Measurements from ENCODE around the gene CD96.
"Not testable (repeated sequence)": the region's sequence is repeated elsewhere in the genome, so short reads cannot be mapped to it uniquely, and the experiment has no call there.

CD96 gene

DNA sequence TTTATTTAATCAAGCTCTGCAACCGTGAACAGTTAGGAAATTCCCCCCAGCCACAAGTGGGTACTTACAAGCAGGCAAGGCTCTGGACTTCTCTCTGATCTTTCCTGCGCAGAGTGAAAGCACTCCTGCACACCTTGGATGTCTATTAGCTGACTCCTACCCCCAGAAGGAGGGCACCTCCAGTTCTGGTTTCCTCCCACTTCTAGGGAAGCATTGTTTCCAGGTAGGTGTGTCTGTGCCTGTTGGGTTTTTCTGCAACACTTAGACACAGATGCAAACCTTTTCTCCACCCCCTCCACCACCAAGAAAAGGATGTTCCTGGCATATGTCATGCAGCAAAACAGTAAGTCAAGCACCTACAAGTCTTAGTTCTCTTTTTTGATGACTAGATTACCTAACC is 53.2 kb downstream of the CD96 start, which contains the start of gene ZBED2:
ZBED2 (minus strand) TSS at position 115 of the 400 bp plus-strand sequence. CDS start 1,145 bp downstream, outside the sequence.
- no peak for DNase-seq

DNA sequence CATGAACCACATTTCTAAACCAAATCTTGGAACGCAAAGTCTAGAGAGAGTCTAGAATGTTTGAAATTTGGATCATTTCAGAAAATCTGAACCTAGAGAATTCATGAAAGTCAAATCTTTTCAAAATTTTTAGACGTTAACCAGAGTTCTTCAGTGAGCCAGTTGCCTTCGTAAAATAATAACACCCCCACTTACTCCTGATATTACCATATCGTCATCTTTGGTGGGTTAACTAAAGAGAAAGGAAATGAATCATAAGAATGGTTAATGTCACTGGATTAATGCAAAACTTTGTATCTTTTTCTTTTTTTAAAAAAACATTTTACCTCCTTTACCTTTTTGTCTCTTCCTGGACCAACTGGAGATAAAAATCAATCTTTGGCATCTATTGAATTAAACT is 54.3 kb downstream of the CD96 start:
- DNase-seq = no peak

DNA sequence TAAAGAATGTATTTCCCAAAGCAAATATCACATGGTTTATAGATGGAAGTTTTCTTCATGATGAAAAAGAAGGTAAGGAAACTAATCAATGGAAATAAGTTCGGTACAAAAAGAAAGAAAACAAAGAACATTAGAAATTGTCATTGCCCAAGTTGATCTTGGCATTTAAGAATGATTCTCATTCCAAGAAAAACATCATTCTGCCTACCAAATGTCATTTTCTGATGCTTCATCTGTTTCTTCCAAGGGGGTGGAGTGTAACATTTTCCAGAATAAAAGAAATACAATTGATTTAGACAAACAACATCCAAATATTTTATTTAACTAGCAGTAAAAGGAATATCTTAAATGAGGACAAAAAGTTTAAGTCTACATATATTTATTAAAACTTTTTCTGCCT is 56.1 kb downstream of the CD96 start:
- no peak for DNase-seq

DNA sequence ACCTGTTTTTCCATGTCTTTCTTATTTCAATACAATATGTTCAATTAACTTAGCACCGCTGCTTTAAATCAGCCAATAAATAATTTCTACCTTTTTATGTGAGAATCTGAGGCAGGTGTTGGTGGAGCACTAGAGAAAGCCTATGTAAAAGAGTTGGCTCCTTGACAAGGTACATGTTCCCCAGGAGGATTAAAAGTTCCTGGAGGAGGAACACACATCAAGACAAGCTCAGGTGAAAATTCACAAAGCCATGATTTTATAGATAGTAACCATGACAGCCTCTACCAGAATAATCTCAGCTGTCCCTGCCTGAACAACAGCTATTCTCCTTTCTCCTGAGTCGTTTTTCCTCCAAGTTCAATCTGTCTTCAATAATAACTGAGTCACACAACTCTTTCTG is 56.6 kb downstream of the CD96 start:
- DNase-seq = no peak

DNA sequence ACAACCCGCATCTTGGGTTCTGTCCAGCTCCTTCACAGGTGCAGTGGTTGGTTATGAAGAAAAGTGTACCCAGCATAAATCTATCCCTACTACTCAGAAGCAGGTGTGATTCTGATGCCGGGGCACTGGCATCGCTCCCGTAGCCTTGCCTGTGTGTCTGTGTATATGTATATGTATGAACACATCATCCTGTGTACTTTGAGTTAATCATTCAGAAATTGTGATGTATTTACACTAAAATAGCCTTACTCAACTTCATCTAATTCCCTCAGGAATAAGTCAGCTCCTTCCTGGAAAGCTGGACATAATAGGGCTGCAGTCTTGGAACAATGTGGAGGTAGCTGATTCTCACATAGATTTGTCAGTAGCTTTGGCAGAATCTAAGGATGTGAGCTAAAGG is 59.8 kb downstream of the CD96 start:
- no peak for DNase-seq

DNA sequence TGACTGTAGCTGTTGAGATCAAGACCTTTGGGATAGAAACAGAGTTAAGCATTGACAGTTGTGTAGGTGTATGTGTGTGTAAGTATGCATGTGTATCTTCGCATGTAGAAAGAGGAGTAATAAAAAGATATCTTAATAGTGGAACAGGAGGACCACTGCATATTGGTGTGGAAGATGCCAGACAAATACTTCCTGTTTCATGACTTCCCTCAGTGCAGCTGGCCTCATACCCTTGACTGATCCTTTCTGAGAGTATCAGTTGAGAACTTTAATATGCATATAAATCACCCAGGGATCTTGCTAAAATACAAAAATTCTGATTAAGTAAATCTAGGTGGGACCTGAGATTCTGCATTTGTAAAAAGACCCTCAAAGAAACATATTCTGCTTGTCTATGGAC is 61.7 kb downstream of the CD96 start:
- no peak for DNase-seq

DNA sequence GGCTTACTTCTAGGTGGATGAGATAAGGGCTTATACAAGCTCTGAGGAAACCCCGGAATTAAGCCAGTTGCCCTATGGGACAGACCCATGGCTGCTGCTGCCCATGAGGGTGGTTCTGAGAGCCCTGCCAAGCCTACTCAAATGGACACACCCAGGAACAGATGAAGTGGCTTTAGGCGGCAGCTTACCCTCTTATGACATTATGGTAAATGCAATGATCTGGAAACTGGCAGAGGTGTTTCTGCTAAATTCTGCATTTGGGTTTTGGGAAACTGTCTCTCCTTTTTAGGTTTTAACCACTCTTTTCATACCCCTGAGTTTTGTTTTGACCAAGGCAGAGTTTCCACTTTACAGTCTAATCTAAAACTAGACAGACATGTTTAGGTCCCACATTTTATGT is 62.1 kb downstream of the CD96 start:
- no peak for DNase-seq

DNA sequence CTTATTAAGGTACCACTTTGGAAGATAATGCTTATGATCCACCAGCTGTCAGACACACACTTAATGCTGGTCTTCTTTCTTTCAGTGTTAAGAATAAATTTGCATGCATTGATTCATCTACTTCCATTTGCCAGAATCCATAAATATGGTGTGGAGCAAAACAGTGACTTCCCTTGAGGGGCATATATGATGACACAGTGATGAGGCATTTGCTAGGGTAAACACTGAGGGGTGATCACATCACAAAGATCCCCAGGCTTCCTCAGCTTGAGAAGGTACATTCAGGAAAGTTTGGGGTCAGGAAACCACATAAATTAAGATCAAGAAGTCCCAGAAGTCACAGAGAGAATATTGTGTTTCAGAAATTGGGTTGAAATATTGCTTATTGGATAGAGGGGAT is 63.0 kb downstream of the CD96 start:
- no peak for DNase-seq

DNA sequence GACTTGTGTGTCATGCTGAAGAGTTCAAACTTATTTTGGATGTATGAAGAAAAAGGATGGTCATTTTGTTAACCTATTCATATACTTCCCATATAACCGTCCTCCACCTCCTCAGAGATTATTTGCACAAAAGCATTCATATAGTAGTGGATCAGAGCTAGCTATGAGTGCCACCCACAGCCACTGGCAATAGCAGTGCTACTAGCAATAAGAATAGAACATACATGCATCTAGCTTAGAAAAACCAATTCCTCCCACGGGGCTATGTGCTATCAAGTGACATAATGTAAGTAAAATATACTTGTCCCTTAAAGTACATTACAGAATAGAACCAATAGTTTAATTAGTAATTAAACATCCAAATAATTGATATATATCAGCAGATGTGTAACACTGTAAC is 63.5 kb downstream of the CD96 start:
- no peak for DNase-seq

DNA sequence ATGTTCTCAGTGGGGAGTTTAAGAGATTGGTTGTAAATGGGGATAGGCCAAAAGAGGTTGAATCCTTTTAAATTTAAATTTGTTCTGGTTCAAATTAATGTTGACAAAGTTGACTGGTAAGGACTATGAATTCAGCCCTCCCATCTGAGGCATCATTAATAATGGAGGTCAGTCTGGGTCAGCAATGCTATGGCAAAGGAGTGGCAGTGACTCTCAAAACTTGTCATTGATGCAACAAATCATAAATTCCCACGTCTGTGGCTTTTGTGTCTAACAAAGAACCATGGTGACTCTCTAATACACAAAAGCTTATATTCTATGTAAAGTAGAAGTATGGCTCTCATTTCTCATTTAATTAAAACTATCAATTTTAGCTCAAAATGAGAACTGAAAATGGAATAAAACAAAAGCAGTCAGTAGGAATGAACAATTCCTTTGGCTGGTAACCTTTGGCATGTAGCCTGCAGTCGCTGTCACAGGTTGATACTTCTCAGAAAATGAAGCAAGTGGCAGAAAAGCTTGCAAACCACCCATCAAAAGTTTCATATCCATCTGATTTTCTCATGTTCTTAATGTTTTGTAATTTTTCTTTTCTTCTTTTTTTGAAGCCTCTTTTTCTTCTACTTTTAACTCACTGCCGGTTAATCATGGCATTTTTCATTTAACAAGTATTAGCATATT is 65.4 kb downstream of the CD96 start:
- DNase-seq = no peak

DNA sequence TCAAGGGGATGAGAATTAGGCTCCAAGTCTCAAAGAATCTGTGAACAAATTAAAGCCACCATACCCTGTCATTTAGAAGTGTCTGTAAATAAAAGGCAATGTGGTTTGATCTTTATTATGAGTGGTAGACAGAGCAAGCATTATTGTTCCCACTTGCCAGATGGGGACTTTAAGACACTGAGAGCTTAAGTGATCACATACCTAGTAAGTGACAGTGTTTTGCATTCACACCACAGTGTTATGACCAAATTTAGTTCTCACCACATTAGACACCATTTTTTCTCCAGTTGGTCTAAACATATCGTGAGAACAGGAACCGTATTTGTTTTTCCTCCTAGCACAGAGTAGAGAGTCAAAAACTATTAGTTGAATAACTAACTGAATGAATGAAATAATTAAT is 66.4 kb downstream of the CD96 start:
- DNase-seq = no peak

DNA sequence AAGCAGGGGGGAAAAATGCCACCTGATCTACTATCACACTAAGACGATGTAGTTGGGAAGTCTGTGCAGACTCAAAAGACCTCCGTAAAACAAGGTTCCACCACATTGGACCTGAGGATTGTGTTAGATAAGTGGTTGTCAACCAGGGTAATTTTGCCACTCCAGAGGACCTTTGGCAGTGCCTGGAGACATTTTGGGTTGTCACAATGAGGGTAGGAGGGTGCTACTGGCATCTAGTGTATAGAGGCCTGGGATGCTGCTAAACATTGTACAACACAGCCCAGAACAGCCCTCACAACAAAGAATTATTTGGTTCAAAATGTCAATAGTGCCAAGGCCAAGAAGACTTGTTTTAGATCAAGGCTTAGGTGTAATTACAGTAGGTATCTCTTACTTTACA is 67.7 kb downstream of the CD96 start:
- no peak for DNase-seq

DNA sequence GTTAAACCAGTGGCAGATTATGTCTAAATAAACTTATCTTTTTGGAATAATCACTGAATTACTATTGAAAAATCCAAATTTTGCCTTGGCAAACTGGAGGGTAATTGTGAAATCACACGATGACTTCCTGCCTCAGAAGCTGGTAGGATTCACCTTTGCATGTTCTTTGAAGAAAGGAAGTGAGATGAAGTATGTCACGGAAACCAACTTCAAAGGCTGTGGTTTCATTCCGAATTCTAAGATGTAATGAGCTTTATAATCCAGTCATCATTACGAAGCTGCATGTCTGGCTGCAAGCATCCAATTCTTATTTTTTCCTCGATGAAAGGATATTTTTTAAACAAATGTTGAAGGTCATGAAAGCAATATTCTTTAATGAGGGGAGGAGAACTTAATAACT is 68.2 kb downstream of the CD96 start:
- DNase-seq = no peak

DNA sequence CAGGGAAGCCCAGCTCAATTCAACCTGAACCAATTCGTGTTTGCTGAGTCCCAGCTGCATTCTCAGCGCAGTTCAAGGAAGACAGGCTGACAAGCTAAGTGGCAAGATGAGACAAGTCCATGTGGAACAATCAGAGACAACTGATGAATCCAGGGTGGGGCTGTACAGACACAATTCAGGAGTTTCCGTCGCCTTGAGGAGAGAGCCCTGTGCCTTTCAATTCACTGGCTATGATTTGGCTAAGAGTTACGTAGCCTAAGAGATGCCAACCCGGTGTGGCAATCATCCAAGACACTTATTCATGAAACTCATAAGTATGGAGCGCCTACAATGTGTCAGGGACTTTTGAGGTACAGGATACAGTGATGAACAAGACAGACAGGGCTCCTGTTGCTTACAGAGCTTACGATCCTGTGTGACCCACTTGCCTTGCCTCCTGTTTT is 68.6 kb downstream of the CD96 start:
- DNase-seq = no peak

DNA sequence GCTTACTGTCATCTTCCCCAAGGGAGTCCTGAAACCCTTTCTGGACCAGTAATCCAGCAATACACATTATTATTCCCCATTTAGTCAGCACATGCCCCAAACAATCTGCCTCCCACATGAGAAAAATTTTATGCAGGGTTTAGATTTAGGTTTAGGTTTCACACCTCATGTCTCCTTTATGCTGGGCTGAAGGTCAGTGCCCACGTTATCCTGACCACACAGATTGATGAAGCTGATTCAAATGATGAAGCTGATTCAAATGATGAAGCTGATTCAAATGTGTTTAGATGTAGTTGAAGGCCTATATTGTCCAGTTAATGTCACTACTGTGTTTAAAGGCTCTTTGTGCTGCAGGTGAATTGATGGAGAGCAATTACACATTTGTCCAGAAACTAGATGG is 71.3 kb downstream of the CD96 start:
- DNase-seq = no peak

DNA sequence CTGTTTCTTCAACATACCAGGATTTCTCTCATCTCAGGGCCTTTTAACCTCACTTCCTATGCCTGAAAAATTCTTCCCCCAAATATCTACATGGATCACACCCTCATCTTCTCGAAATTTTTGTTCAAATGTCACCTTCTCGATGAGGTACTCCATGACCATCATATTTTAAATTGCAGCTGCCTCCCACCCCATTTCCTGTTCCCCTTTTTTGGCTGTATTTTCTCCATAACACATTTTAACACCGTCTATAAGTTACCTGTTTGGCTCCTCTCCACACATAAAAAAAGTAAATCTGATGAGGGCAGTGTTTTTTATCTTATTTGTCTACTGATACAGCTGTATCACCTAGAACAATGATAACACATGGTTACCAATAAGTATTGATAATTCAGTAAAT is 73.9 kb downstream of the CD96 start:
- DNase-seq = no peak

DNA sequence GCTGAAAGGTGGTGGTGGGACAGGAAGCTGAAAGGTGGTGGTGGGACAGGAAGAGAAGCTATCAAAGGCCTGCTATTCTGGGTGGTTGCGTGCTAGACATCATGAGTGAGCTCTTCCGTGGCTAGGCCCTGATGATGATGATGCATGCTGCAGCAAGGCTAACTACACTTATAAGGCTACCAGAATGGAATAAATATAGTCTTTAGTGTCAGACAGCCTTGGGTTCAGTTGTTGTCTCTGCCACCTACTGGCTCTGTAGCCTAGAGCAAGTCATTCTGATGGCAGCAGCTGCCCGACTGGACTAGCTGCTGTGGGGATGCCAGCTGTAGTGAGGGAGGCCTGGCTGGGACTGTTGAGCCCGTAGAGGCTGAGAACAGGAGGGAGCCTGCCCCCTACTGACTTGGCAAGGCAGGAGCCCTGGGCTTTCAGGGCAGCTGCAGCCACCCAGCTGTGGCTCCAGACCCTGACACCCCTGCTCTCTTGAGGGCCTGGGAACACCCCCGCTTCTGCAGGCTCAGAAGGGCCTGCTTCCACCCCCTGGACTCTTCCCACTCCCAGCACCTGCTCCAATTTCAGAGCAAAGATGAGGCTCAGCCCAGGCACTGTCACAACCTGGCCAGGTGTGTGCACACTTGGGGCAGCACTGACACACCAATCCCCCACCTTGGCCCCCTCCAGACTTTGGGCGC is 74.6 kb downstream of the CD96 start:
- no peak for DNase-seq

DNA sequence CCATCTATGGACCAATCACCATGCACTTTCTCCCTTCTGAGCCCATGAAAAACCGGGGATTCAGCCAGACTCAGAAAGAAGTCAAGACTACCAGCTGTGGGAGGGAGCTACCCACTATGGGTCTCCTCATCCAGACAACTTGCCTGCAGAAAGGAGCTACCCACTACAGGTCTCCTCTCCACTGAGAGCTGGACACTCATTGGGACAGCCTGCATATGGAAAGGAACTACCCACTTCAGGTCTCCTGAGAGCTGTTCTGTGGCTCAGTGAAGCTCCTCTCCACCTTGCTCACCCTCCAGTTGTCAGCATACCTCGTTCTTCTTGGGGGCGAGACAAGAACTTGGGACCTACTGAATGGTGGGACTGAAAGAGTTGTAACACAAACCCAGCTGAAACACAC is 75.4 kb downstream of the CD96 start:
- no peak for DNase-seq

DNA sequence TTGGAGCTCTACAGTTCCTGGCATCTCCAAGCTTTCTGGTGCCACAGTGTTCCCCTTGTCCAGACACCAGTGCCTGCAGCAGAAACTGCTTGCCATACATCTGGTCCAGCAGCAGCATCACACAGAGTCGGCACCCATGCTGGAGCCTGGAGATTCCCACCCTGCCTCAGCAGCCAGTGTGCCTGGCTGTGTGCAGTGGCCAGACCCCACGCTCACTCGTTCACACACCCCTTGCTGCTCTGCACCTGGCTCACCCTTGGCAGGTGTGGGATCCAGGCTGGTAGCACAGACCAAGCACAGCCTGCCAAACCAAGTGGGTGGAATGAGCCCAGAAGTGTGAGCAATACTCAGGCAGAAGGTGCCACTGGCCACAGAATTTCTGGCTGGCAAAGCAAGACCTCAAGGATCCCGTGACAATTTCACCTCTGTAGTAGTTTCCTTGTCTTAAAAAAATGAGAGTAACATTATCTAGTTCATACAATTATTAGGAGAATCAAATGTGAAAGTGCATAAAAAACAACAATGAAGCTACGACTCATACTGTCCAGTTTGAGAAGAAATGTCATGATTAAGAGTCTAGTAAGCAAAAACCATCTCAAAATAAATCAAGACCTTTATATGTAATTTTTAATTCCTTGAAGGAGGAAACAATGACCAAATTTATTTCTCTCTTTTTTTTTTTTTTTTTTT is 76.1 kb downstream of the CD96 start:
- DNase-seq = no peak

DNA sequence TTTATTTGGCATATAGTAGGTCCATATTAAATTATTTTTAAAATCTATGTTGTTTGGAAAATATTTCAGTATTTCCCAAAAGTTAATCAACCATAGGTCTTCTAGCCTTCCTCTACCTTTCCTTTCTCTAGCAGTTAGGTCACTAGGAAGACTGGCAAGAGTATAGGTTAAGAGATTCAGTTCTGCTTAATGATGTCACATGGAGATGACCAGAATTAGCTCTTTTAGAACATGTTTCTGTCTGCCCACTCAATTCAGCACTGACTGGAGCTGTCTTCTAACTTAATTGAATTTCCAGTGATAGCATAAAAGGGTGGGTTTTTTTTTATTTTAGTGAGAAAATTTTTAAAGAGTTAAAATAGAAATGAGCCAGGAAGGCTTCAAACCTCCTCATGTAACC is 76.9 kb downstream of the CD96 start:
- DNase-seq = no peak

DNA sequence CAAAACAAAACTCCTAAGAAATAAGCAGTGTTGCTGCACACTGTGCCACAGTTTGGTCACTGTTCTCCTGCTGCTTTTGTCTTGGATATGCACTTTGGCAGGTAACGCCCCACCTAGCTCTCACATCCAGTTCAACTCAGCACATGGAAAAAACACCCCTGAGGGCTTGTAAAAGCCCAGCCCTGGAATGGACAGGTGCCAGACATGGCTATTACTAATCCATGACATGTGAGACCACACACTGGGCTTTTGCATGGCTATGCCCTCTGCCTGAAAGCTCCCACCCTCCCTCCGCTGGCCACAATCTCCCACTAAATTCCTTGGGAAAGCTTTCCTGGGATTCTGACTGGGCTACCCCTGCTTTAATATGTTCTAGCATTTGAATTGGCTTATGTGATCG is 77.8 kb downstream of the CD96 start:
- DNase-seq = no peak

DNA sequence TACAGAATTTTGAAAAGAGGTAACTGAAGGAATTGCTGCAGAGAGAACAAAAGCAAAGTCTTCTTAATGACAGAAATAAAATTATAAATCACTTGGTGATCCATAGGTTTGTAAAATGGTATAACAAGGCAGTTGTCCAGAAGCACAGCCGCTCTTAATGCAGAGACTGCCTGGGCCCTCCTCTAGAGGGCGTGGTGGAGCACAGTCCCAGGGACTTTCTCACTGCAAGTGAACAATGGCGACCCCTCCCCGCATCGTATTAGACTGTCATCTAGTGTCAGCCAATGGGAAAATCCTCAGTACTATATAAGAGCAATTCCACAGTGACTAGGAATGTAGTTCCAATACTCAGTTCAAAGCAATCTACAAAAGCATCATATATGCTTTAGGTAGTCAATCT is 79.5 kb downstream of the CD96 start:
- DNase-seq = no peak

DNA sequence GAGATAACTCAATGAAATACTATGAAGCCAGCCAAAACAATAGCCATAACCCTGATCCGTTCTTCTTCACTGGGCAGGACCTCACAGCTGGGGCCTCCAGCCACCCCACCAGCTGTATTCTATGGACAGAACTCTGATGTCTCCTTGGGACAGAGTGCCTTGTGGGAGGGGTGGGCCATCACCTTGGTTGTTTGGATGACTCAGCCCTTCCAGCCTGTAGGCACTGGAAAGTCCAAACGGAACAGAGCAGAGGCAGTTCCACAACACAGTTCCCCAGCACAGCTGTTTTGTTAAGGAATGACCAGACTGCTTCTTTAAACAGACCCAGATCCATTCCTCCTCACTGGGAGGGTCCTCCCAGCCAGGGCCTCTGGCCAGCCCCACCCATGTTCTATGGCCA is 85.1 kb downstream of the CD96 start:
- no peak for DNase-seq

DNA sequence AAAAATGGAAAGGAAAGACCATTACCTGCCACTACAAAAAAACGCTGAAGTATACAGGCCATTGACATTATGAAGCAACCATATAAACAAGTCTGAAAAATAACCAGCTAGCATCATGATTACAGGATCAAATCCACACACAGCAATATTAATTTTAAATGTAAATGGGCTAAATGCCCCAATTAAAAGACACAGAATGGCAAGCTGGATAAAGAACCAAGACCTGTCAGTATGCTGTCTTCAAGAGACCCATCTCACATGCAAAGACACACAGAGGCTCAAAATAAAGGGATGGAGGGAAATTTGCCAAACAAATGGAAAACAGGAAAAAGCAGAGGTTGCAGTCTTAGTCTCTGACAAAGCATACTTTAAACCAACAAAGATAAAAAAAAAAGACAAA is 87.0 kb downstream of the CD96 start:
- DNase-seq = not testable (repeated sequence)

All from suppressor macrophage treated with lipopolysaccharide for 4 hours (primary cell).